Ovary (tissue), 9 donors: Measurements from ENCODE around the gene SEMA3E. TPM values are rescaled to one million over a fixed set of nuclear protein-coding genes. Genes with fewer than 3 reads are reported as not detected.

Source experiments
- DNase-seq, 5 donors: peaks; one replicate each; pipeline ENCODE4 v3.0.0-alpha.2; 2019 to 2020
- H3K27ac ChIP-seq, 2 donors: fragments of 200-600 bp; one replicate each; pipeline versions ENCODE4 v1.5.1 to v1.8.0; 2019 to 2022
- H3K27me3 ChIP-seq: fragments of 200-600 bp; one replicate; pipeline ENCODE4 v1.8.0; 2022
- H3K36me3 ChIP-seq: fragments of 200-600 bp; sonication (generic); one replicate; pipeline ENCODE4 v1.5.1; 2019
- H3K4me1 ChIP-seq: one replicate; pipeline ENCODE4 v1.8.1; 2013; ENCODE audit warnings: mild to moderate bottlenecking, moderate library complexity; ENCODE audit not compliant: insufficient read depth
- H3K4me3 ChIP-seq: fragments of 200-600 bp; sonication (generic); one replicate; pipeline ENCODE4 v1.5.1; 2017
- H3K9me3 ChIP-seq, 2 donors: fragments of 200-600 bp in 1 of 2; sonication (generic) in 1 of 2; one replicate each; pipeline versions ENCODE4 v1.5.1 to v1.8.1; 2013 to 2019; ENCODE audit warnings: mild to moderate bottlenecking in 1 of 2, moderate library complexity in 1 of 2
- EP300 ChIP-seq: sonication (generic); formaldehyde crosslinking; IDR thresholded peaks from one replicate; pipeline ENCODE4 v1.6.1; 2017; ENCODE audit warnings: antibody characterized with exemption
- POLR2A ChIP-seq: fragments of 450-650 bp; IDR thresholded peaks from one replicate; pipeline ENCODE4 v1.6.1; 2017; ENCODE audit warnings: antibody characterized with exemption, mild to moderate bottlenecking, moderate library complexity
- WGBS, 3 donors: extraction: QIAGEN DNeasy Blood & Tissue Kit in 1 of 3; methylation state at CpG; one replicate each; pipeline versions ENCODE4 v1.1.5 to v1.1.7; 2013 to 2017; 5-methylcytosine and 5-hydroxymethylcytosine counted together
- intact Hi-C, 4 donors: fragments of 100-400 bp; cut with DNase I; formaldehyde crosslinking; loops; one replicate each; pipeline versions ENCODE4 v1.11.0 to v1.15.1; 2022 to 2023
- polyA plus RNA-seq, 2 donors: library from polyadenylated mRNA; stranded (reverse); fragments of 200-250 nt in 1 of 2; fragments of 350-450 nt in 1 of 2; fragmentation: Illumina TruSeq in 1 of 2; extraction: RNeasy Lipid Tissue Mini Kit (QIAGEN cat#74804) in 1 of 2; gene quantifications; one replicate each; pipeline ENCODE4 v1.2.3, GENCODE V29; 2013 to 2014
- total RNA-seq, 7 donors: library from RNA; depleted of rRNA in 2 of 7; stranded (reverse); fragments of >200 nt in 2 of 7; fragmentation: NEBNext Ultra II Directional in 3 of 7; extraction: Animal tissue kit (Norgen Biotek cat#: 25700) in 3 of 7; gene quantifications; one replicate each; pipeline versions ENCODE4 v1.1.0 to v1.2.4, GENCODE V29; 2016 to 2023
- TF ChIP-seq, protein P1 (sequence below), 3 donors: fragments of 450-650 bp in 2 of 3; fragments of 200-600 bp in 1 of 3; IDR thresholded peaks; one replicate each; pipeline versions ENCODE4 v1.5.1 to v1.8.0; 2016 to 2022; ENCODE audit warnings: antibody characterized with exemption in 3 of 3, mild to moderate bottlenecking in 1 of 3
- donor health status: DM: no; HTN: no; CAD: no; lungs with moderate emphysema.
- donor health status: DM: no; HTN: no; CAD: no.
- donor health status: Bipolar disorder and iron deficiency.
- donor health status: DM: yes; HTN: yes; CAD: no.
- donor health status: DM: no; HTN: no; CAD: no.
- donor health status: DM: yes; HTN: yes; CAD: no.

Gene SEMA3E
- total and polyA plus RNA-seq, 9 donors = 0.10 to 2.2 (median 0.42) TPM; not detected in 2

DNA sequence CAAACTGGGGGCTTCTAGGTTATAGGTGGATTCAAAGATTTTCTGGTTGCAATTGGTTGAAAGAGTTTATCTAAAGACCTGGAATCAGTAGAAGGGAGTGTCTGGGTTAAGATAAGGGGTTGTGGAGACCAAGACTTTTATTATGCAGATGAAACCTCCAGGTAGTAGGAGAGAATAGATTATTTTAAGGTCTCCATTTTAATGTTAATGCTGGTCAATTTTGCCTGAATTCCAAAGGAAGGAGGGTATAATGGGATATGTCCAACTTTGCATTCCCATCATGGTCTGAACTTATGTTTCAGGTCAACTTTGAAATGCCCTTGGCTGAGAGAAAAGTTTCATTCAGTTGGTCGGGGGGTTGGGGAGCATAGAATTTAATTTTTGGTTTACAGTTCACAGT is 44.3 kb upstream of the SEMA3E start:
- no peak for DNase-seq
- intact Hi-C loops = no loop called here
- 59 to 77% (median 63%) methylated on average over 1 of the region's 1 CpG for WGBS, 3 donors
- Histone ChIP-seq H3K27ac (no peak overlapping the region), H3K36me3 (no peaks in the 10 kb centered on the region), H3K4me1 (no peaks in the 10 kb centered on the region), H3K9me3 (no peaks in the 10 kb centered on the region), H3K4me3 (no peak overlapping the region), H3K27me3 (no peaks in the 10 kb centered on the region)
- no peak for TF ChIP-seq POLR2A
- TF ChIP-seq, protein P1, sequence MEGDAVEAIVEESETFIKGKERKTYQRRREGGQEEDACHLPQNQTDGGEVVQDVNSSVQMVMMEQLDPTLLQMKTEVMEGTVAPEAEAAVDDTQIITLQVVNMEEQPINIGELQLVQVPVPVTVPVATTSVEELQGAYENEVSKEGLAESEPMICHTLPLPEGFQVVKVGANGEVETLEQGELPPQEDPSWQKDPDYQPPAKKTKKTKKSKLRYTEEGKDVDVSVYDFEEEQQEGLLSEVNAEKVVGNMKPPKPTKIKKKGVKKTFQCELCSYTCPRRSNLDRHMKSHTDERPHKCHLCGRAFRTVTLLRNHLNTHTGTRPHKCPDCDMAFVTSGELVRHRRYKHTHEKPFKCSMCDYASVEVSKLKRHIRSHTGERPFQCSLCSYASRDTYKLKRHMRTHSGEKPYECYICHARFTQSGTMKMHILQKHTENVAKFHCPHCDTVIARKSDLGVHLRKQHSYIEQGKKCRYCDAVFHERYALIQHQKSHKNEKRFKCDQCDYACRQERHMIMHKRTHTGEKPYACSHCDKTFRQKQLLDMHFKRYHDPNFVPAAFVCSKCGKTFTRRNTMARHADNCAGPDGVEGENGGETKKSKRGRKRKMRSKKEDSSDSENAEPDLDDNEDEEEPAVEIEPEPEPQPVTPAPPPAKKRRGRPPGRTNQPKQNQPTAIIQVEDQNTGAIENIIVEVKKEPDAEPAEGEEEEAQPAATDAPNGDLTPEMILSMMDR (IDR thresholded peaks at IDR 0.05) = no peak
- no peak for TF ChIP-seq EP300

DNA sequence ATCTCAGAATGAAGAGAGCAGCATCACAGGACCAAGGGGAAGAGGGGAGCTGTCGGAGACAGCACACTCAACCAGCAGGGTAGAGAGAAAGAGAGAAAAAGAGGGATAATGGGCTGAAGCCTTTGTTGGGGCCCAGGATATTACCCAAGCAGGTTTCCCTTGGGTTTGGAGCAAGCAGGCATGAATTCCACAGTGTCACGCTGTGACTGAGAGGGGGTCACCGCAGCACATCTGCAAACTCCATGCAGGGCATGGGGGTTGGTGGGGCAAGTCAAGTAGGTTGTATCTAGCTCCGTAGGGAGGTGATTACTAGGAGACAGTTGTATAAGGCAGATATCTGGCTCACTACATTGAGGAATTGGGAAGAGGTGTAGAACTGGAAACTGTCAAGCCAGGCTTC is 42.2 kb upstream of the SEMA3E start:
- Histone ChIP-seq H3K27me3 (no peaks in the 10 kb centered on the region), H3K4me1 (no peaks in the 10 kb centered on the region), H3K36me3 (no peaks in the 10 kb centered on the region), H3K4me3 (no peak overlapping the region), H3K27ac (no peak overlapping the region), H3K9me3 (no peaks in the 10 kb centered on the region)
- intact Hi-C loops = no loop called here
- TF ChIP-seq, protein P1 (IDR thresholded peaks at IDR 0.05) = no peak
- TF ChIP-seq POLR2A (no peak), EP300 (no peak)
- DNase-seq = no peak
- 79 to 81% (median 79%) methylated on average over 4 of the region's 4 CpGs for WGBS, 3 donors

DNA sequence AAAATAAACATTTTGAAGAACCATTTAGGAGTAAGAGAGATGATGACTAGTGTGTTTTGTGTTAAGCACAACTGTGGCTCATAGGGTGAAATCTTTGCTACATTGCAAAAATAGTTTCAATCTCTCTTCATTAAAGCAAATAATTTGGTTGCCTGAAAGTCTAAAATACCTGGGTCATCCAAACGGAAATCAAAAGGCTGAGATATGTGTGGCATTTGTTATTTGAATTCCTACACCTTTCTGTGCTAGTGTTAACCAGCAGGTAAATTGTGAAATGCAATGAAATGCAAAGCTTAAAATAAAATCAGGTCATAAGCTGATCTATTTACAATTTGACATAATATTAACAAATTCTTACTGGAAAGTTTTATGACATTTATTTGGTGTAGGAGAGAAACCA is 40.9 kb upstream of the SEMA3E start:
- H3K27me3 ChIP-seq = no peaks in the 10 kb centered on the region
- no peak overlapping the region for H3K4me3 ChIP-seq
- no peak overlapping the region for H3K27ac ChIP-seq
- no peaks in the 10 kb centered on the region for H3K36me3 ChIP-seq
- 6 to 39% (median 14%) methylated on average over 1 of the region's 1 CpG for WGBS, 3 donors
- no peaks in the 10 kb centered on the region for H3K9me3 ChIP-seq
- TF ChIP-seq, protein P1 (IDR thresholded peaks at IDR 0.05) = no peak
- TF ChIP-seq POLR2A (no peak), EP300 (no peak)
- no peak for DNase-seq
- intact Hi-C loops = no loop called here
- H3K4me1 ChIP-seq = no peaks in the 10 kb centered on the region

DNA sequence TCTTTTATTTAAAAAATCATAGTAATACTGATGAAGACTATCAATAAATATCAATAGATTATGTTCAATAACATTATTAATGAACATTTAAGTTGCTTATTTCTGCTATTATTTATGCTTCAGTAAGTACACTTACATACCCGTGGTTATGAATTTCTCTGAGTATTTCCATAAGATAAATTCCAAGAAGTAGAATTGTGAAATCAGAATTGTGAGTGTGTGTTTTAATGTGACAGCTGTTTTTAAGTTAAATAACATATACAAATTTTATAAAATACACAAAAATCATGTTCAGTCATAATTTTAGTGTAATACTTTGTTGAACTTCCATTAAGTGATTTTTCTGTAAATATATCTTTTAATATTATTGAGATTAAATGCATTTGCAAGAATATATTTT is 37.5 kb upstream of the SEMA3E start:
- Histone ChIP-seq H3K9me3 (no peaks in the 10 kb centered on the region), H3K27me3 (no peaks in the 10 kb centered on the region), H3K36me3 (no peaks in the 10 kb centered on the region), H3K27ac (no peak overlapping the region), H3K4me3 (no peak overlapping the region), H3K4me1 (no peaks in the 10 kb centered on the region)
- no peak for DNase-seq
- intact Hi-C loops = no loop called here
- WGBS, 3 donors = 81 to 89% (median 84%) methylated on average over 1 of the region's 1 CpG
- TF ChIP-seq, protein P1 (IDR thresholded peaks at IDR 0.05) = no peak
- TF ChIP-seq EP300 = no peak
- TF ChIP-seq POLR2A = no peak

DNA sequence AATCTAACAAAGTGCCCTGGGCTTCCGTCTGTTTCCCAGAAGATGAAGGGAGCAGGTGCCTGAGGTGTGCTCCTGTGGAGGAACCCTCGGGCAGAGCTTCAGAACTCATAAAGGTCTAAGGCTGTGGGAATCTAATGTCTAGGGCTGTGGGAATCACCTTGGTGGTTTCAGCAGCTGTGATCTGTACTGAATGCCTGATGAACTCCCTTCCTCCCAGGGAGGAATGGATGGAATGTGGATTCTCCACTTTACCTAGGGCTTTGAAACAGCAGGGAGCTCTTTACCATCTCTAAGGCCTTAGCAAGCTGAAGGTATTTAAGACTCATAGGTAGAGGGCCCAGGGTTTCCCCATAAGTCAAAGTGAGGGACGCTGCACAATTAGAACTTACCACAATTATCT is 36.0 kb upstream of the SEMA3E start:
- no peaks in the 10 kb centered on the region for H3K9me3 ChIP-seq
- no peaks in the 10 kb centered on the region for H3K4me1 ChIP-seq
- no peak overlapping the region for H3K27ac ChIP-seq
- WGBS, 3 donors = 64 to 77% (median 74%) methylated on average over 3 of the region's 3 CpGs
- no peak overlapping the region for H3K4me3 ChIP-seq
- intact Hi-C loops = no loop called here
- DNase-seq = no peak
- no peaks in the 10 kb centered on the region for H3K36me3 ChIP-seq
- TF ChIP-seq EP300 (no peak), POLR2A (no peak)
- TF ChIP-seq, protein P1 (IDR thresholded peaks at IDR 0.05) = no peak
- H3K27me3 ChIP-seq = no peaks in the 10 kb centered on the region
